Vagina (tissue), 2 donors: ENCODE results near the gene HOTAIR. TPM values are rescaled to one million over a fixed set of nuclear protein-coding genes. Genes with fewer than 3 reads are reported as not detected.
A peak's percentile ranks its signal among the peaks of the same experiment; 100 is the strongest.

Experiments used
- DNase-seq, 2 donors: peaks; one replicate each; pipeline ENCODE4 v3.0.0-alpha.2; 2017; ENCODE audit errors: extremely low spot score in 2 of 2
- H3K27ac ChIP-seq: fragments of 200-600 bp; sonication (generic); one replicate; pipeline ENCODE4 v1.5.1; 2019
- H3K27me3 ChIP-seq: fragments of 200-600 bp; sonication (generic); one replicate; pipeline ENCODE4 v1.5.1; 2019
- H3K36me3 ChIP-seq, 2 donors: fragments of 200-600 bp; sonication (generic); one replicate each; pipeline ENCODE4 v1.5.1; 2017 to 2019
- H3K4me1 ChIP-seq: fragments of 200-600 bp; sonication (generic); one replicate; pipeline ENCODE4 v1.5.1; 2019
- H3K4me3 ChIP-seq, 2 donors: fragments of 200-600 bp; sonication (generic); 1 replicate in 1 of 2; 2 replicates in 1 of 2; pipeline ENCODE4 v1.5.1; 2016 to 2019
- H3K9me3 ChIP-seq: fragments of 200-600 bp; sonication (generic); one replicate; pipeline ENCODE4 v1.5.1; 2019
- POLR2A ChIP-seq, 2 donors: fragments of 450-650 bp; IDR thresholded peaks; one replicate each; pipeline ENCODE4 v1.6.1; 2017; ENCODE audit warnings: antibody characterized with exemption in 2 of 2, mild to moderate bottlenecking in 2 of 2, moderate library complexity in 2 of 2
- POLR2AphosphoS5 ChIP-seq, 2 donors: sonication (generic); formaldehyde crosslinking; IDR thresholded peaks; one replicate each; pipeline ENCODE4 v1.9.0; 2017; ENCODE audit warnings: antibody characterized with exemption in 2 of 2, mild to moderate bottlenecking in 2 of 2, low read depth in 1 of 2; ENCODE audit not compliant: insufficient read depth in 1 of 2
- intact Hi-C: fragments of 100-400 bp; cut with DNase I; formaldehyde crosslinking; loops from one replicate; pipeline ENCODE4 v1.15.1; 2023
- total RNA-seq: library from RNA; depleted of rRNA; stranded (reverse); fragments of >200 nt; gene quantifications from one replicate; pipeline ENCODE4 v1.2.3, GENCODE V29; 2016
- TF ChIP-seq, protein P1 (sequence below), 3 experiments: fragments of 450-650 bp in 2 of 3; fragments of 200-600 bp in 1 of 3; sonication (generic) in 1 of 3; IDR thresholded peaks; one replicate each; pipeline ENCODE4 v1.5.1; 2017 to 2019; ENCODE audit warnings: antibody characterized with exemption in 3 of 3, mild to moderate bottlenecking in 2 of 3, moderate library complexity in 2 of 3

Gene HOTAIR
- total RNA-seq, 1 donor from 2014 or later, result not detected

DNA sequence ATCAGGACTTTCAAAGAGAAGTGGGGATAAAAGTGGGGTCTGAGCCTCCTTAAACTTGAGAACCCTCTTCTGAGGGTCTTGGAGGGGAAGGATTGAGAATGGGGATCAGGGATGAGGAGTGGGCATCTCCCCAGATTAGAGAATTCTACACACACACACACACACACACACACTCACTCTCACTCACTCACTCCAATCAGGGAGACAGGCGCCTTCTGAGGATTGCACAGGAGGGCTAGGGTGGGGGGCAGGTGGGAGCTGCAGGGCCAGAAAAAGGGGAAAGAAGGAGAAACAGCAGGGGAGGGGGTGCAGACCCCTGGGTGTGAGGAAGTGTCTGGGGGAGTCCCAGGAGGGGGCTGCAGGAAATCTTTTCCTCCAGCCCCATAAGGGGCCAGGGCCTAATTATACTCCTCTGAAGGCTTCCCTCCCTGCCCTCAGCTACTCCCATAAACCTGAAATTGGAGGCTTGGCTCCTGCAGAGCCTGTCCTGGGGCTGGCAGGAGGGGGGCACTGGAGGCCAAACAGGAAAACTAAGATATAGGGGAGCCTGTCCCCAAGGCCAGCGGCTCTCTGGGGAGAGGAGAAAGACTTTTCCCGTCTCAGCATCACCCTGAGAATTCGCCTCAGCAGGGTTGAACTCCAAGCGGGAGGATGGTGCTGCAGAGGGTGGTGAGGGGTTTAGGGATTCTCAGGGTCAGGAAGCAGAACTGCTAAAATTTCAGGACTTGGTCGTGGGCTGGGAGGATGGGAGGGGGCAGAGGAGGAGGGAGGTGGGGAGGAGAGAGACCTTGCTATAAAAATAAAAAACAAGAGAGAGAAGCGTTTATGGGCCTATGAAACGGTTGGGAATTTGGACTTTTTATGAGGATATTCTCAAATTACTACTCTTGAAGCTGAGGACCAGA is 26.8 kb upstream of the HOTAIR start:
- Histone ChIP-seq H3K27me3 (peaks cover 32% of the 10 kb centered on the region), H3K4me1 (peaks cover 20% of the 10 kb centered on the region), H3K4me3 (no peak overlapping the region), H3K27ac (no peak overlapping the region), H3K36me3 (no peaks in the 10 kb centered on the region), H3K9me3 (no peaks in the 10 kb centered on the region)
- DNase-seq, result no peak
- intact Hi-C loops, result no loop called here
- TF ChIP-seq POLR2AphosphoS5 (IDR thresholded peaks at IDR 0.05; ENCODE audit: insufficient read depth in 1 of 2, low read depth in 1 of 2) (no peak), POLR2A (IDR thresholded peaks at IDR 0.05) (no peak)
- TF ChIP-seq, protein P1, sequence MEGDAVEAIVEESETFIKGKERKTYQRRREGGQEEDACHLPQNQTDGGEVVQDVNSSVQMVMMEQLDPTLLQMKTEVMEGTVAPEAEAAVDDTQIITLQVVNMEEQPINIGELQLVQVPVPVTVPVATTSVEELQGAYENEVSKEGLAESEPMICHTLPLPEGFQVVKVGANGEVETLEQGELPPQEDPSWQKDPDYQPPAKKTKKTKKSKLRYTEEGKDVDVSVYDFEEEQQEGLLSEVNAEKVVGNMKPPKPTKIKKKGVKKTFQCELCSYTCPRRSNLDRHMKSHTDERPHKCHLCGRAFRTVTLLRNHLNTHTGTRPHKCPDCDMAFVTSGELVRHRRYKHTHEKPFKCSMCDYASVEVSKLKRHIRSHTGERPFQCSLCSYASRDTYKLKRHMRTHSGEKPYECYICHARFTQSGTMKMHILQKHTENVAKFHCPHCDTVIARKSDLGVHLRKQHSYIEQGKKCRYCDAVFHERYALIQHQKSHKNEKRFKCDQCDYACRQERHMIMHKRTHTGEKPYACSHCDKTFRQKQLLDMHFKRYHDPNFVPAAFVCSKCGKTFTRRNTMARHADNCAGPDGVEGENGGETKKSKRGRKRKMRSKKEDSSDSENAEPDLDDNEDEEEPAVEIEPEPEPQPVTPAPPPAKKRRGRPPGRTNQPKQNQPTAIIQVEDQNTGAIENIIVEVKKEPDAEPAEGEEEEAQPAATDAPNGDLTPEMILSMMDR (IDR thresholded peaks at IDR 0.05), result no peak

DNA sequence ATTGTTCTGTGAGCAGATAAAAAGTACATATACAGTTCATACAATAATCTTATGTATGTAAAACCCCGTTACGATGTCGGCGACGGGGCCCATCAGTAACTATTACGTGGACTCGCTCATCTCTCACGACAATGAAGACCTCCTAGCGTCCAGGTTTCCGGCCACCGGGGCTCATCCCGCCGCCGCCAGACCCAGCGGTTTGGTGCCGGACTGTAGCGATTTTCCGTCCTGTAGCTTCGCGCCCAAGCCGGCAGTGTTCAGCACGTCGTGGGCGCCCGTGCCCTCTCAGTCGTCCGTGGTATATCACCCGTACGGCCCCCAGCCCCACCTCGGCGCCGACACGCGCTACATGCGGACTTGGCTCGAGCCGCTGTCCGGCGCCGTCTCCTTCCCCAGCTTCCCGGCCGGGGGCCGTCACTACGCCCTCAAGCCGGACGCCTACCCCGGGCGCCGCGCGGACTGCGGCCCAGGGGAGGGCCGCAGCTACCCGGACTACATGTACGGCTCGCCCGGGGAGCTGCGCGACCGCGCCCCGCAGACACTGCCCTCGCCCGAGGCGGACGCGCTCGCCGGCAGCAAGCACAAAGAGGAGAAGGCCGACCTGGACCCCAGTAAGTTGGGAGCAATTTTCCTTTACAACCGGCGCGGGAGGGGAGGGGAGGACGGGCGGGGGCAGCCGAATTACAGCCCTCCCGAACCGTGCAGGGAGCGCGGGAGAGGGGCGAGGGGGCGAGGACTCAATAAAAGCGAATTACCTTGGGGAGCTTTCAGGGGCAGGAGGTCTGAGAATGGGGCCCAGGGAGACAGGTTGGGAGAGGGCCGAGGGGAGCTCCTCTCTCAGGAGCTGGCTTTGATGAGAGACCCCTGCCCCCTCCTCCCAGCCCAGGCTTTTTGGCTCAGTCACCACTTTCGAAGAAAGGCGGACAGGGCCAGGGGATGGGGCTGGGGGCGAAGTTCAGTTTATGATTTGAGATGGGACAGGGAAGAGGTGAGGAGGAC is 25.7 kb upstream of the HOTAIR start, which contains the start of gene HOXC9:
TSS of gene HOXC9 (plus strand) at position 46 of the 999 bp plus-strand sequence. CDS start at position 74, 28 bp downstream.
- peaks cover 37% of the 10 kb centered on the region for H3K27me3 ChIP-seq
- TF ChIP-seq, protein P1 (IDR thresholded peaks at IDR 0.05), result no peak
- TF ChIP-seq POLR2A (IDR thresholded peaks at IDR 0.05) (no peak), POLR2AphosphoS5 (IDR thresholded peaks at IDR 0.05; ENCODE audit: insufficient read depth in 1 of 2, low read depth in 1 of 2) (no peak)
- peak within 1 kb of the TSS; percentile 25 to 31 for H3K4me3 ChIP-seq
- H3K27ac ChIP-seq, result no peak within 1 kb of the TSS
- H3K36me3 ChIP-seq, result no peaks in the 10 kb centered on the region
- peaks cover 24% of the 10 kb centered on the region for H3K4me1 ChIP-seq
- H3K9me3 ChIP-seq, result no peaks in the 10 kb centered on the region
- no peak for DNase-seq
- intact Hi-C loops, result no loop called here

DNA sequence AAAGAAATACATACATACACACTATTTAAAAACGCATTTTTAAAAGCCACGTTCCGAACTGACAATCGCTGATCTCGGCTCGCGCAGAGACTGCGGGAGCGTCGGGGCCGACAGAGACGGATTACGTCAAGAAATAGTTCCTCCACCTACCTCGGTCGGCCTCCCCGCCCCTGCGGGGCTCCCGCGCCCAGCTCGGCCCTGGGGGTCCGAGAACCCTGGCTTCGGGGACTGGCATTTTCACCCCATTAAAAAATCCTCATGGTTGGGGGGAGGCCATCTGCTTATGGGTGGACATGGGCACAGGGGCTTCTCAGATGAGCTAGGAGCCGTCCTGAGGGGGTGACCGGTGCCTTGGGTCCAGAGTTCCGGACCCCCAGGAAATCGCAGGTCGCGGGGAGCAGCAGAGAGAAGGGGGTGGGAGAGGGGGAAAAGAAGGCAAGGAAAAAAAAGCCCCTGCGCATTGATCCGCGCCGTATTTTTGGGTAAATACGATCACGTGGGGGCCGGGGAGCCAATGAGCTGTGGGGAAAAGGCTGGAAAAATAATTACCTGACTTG is 24.9 kb upstream of the HOTAIR start:
- peak overlapping the region; percentile 25 to 31 for H3K4me3 ChIP-seq
- H3K27ac ChIP-seq, result no peak overlapping the region
- H3K4me1 ChIP-seq, result peaks cover 32% of the 10 kb centered on the region
- no peak for DNase-seq
- H3K27me3 ChIP-seq, result peaks cover 43% of the 10 kb centered on the region
- TF ChIP-seq, protein P1 (IDR thresholded peaks at IDR 0.05), result no peak
- TF ChIP-seq POLR2A (IDR thresholded peaks at IDR 0.05) (no peak), POLR2AphosphoS5 (IDR thresholded peaks at IDR 0.05; ENCODE audit: insufficient read depth in 1 of 2, low read depth in 1 of 2) (no peak)
- intact Hi-C loops, result no loop called here
- H3K9me3 ChIP-seq, result no peaks in the 10 kb centered on the region
- no peaks in the 10 kb centered on the region for H3K36me3 ChIP-seq

DNA sequence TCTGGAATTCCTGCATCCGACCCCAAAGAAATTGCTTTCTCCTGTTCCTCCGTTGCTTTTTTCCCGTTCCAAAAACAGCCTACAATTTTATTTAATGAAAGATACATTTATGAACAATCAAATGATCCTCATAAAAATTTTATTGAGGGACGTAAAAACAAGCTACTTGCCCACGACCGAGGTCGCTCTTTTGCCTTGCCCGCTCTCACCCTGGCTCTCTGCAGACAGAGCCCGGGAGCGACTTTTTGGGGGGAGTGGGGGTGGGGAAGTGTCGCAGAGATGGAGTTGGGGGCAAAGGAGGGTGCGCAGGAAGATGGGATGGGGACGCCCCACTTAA is 24.1 kb upstream of the HOTAIR start:
- peaks cover 51% of the 10 kb centered on the region for H3K27me3 ChIP-seq
- DNase-seq, result no peak
- H3K36me3 ChIP-seq, result no peaks in the 10 kb centered on the region
- TF ChIP-seq, protein P1 (IDR thresholded peaks at IDR 0.05), result no peak
- TF ChIP-seq POLR2A (IDR thresholded peaks at IDR 0.05) (no peak), POLR2AphosphoS5 (IDR thresholded peaks at IDR 0.05; ENCODE audit: insufficient read depth in 1 of 2, low read depth in 1 of 2) (no peak)
- no peaks in the 10 kb centered on the region for H3K9me3 ChIP-seq
- peaks cover 39% of the 10 kb centered on the region for H3K4me1 ChIP-seq
- H3K4me3 ChIP-seq, result no peak overlapping the region
- intact Hi-C loops, result no loop called here
- H3K27ac ChIP-seq, result no peak overlapping the region
